GM12872 (cell line): ENCODE measurements around the gene SERPINB8.
A peak's percentile ranks its signal among the peaks of the same experiment; 100 is the strongest.

Experiments
- CTCF ChIP-seq: IDR thresholded peaks from 3 replicates; pipeline ENCODE4 v1.5.1; 2011; ENCODE audit warnings: low read depth, mild to moderate bottlenecking, low read length, moderate library complexity; ENCODE audit not compliant: insufficient read depth

Gene SERPINB8

GRCh38 chr18:63960891-63961290 lies 9.0 kb upstream of the SERPINB8 start:
- no peak for TF ChIP-seq CTCF

- TF ChIP-seq CTCF = no peak
Measured at GRCh38 chr18:63961435-63961980, 8.4 kb upstream of the SERPINB8 start.

- TF ChIP-seq CTCF = no peak
Measured at GRCh38 chr18:63962137-63962536, 7.7 kb upstream of the SERPINB8 start.

- peak; percentile 89 for TF ChIP-seq CTCF
Measured at GRCh38 chr18:63963615-63964256, 6.1 kb upstream of the SERPINB8 start.

- TF ChIP-seq CTCF = no peak
Measured at GRCh38 chr18:63964908-63965307, 5.0 kb upstream of the SERPINB8 start.

- no peak for TF ChIP-seq CTCF
Measured at GRCh38 chr18:63965716-63966330, 4.1 kb upstream of the SERPINB8 start.

GRCh38 chr18:63970809-63971205 lies 926 bp downstream of the SERPINB8 start:
- TF ChIP-seq CTCF = no peak
